B cell (primary cell): Measurements from ENCODE around the gene HPS1. TPM values are rescaled to one million over a fixed set of nuclear protein-coding genes. Genes with fewer than 3 reads are reported as not detected.
A peak's percentile ranks its signal among the peaks of the same experiment; 100 is the strongest.

Experiments
- ATAC-seq: fragments of 200-7000 bp; cut with Tn5 transposase; one replicate; pipeline ENCODE4 v1.10.0; 2021; ENCODE audit warnings: low read depth, mild to moderate bottlenecking, moderate number of reproducible peaks, moderate library complexity
- CTCF ChIA-PET: fragments of 350-600 bp; sonication (Branson Sonifier 250); formaldehyde crosslinking; loops from one replicate; lab custom pipeline; 2021; ENCODE audit warnings: antibody characterized with exemption, inconsistent platforms; lab: Charles Lee
- POLR2A ChIA-PET: fragments of 350-600 bp; sonication (Branson Sonifier 250); formaldehyde crosslinking; loops from one replicate; lab custom pipeline; 2021; ENCODE audit warnings: antibody characterized with exemption; lab: Charles Lee
- DNase-seq: peaks from one replicate; pipeline ENCODE4 v3.0.0; 2013
- H2AFZ ChIP-seq: 2 replicates; pipeline ENCODE4 v1.6.1; 2012; ENCODE audit warnings: mild to moderate bottlenecking, low read depth, low read length; ENCODE audit not compliant: insufficient read depth, poor library complexity, severe bottlenecking
- H3K27ac ChIP-seq, 2 donors: 1 replicate in 1 of 2; 2 replicates in 1 of 2; pipeline ENCODE4 v1.5.1; 2012 to 2013; ENCODE audit warnings: low read length in 2 of 2, mild to moderate bottlenecking in 2 of 2, moderate library complexity in 1 of 2
- H3K27me3 ChIP-seq, 4 experiments: fragments of 200-600 bp in 1 of 4; sonication (generic) in 1 of 4; replicated peaks in 1 of 4; 1 replicate in 2 of 4; 2 replicates in 2 of 4; pipeline versions ENCODE4 v1.6.1 to v1.7.0; 2013 to 2016; ENCODE audit warnings: low read length in 3 of 4, mild to moderate bottlenecking in 2 of 4, mixed read lengths in 1 of 4, moderate library complexity in 1 of 4; ENCODE audit not compliant: insufficient read depth in 4 of 4, control insufficient read depth in 3 of 4; ENCODE audit errors: control extremely low read depth in 1 of 4
- H3K36me3 ChIP-seq, 2 experiments: replicated peaks in 1 of 2; 1 replicate in 1 of 2; 2 replicates in 1 of 2; pipeline versions ENCODE4 v1.6.1 to v1.7.1; 2013; ENCODE audit warnings: low read length in 1 of 2; ENCODE audit not compliant: insufficient read depth in 2 of 2, control insufficient read depth in 1 of 2; ENCODE audit errors: control extremely low read depth in 1 of 2, extremely low read depth in 1 of 2
- H3K4me1 ChIP-seq, 2 donors: fragments of 200-600 bp in 1 of 2; sonication (generic) in 1 of 2; 1 replicate in 1 of 2; 2 replicates in 1 of 2; pipeline versions ENCODE4 v1.5.1 to v1.6.1; 2013 to 2017; ENCODE audit warnings: low read length in 2 of 2; ENCODE audit not compliant: control insufficient read depth in 2 of 2, insufficient read depth in 2 of 2
- H3K4me2 ChIP-seq: replicated peaks from 2 replicates; pipeline ENCODE3; 2012; ENCODE audit warnings: mild to moderate bottlenecking, low read depth, low read length; ENCODE audit not compliant: poor library complexity, severe bottlenecking
- H3K4me3 ChIP-seq, 5 experiments: fragments of 200-600 bp in 1 of 5; sonication (generic) in 1 of 5; 1 replicate in 3 of 5; 2 replicates in 2 of 5; pipeline versions ENCODE4 v1.5.1 to v1.7.0; 2011 to 2016; ENCODE audit warnings: low read length in 4 of 5, mild to moderate bottlenecking in 4 of 5, low read depth in 2 of 5, control low read depth in 1 of 5, moderate library complexity in 1 of 5; ENCODE audit not compliant: insufficient read depth in 1 of 5; ENCODE audit errors: control extremely low read depth in 1 of 5, extremely low read depth in 1 of 5
- H3K79me2 ChIP-seq: fragments of 200-600 bp; sonication (generic); one replicate; pipeline ENCODE4 v1.6.0; 2016; ENCODE audit warnings: low read length; ENCODE audit not compliant: control insufficient read depth, insufficient read depth
- H3K9ac ChIP-seq: fragments of 200-600 bp; sonication (generic); 2 replicates; pipeline ENCODE4 v1.6.1; 2017; ENCODE audit warnings: mild to moderate bottlenecking, low read length, moderate library complexity
- H3K9me3 ChIP-seq, 3 donors: one replicate each; pipeline versions ENCODE4 v1.6.1 to v1.7.1; 2013; ENCODE audit warnings: low read length in 2 of 3; ENCODE audit not compliant: control insufficient read depth in 2 of 3, insufficient read depth in 1 of 3; ENCODE audit errors: control extremely low read depth in 1 of 3
- H4K20me1 ChIP-seq: 2 replicates; pipeline ENCODE4 v1.6.0; 2012; ENCODE audit warnings: mild to moderate bottlenecking, low read length; ENCODE audit not compliant: insufficient read depth, control insufficient read depth, poor library complexity, severe bottlenecking
- H3K27ac Mint-ChIP-seq: one replicate; pipeline ENCODE4 v1.8.0; 2021; ENCODE audit warnings: mixed read lengths
- H3K27me3 Mint-ChIP-seq: one replicate; pipeline ENCODE4 v1.8.0; 2021; ENCODE audit warnings: mixed read lengths
- H3K4me1 Mint-ChIP-seq: one replicate; pipeline ENCODE4 v1.8.0; 2021; ENCODE audit warnings: mixed read lengths
- H3K4me3 Mint-ChIP-seq: one replicate; pipeline ENCODE4 v1.8.0; 2021; ENCODE audit warnings: mixed read lengths
- H3K9me3 Mint-ChIP-seq: one replicate; pipeline ENCODE4 v1.8.0; 2022; ENCODE audit warnings: mixed read lengths; ENCODE audit not compliant: insufficient read depth
- CTCF ChIP-seq: fragments of 200-600 bp; IDR thresholded peaks from one replicate; pipeline ENCODE4 v1.8.0; 2022; ENCODE audit warnings: antibody characterized with exemption, mild to moderate bottlenecking
- EZH2 ChIP-seq: IDR thresholded peaks from 2 replicates; pipeline ENCODE4 v1.6.1; 2012; ENCODE audit warnings: borderline replicate concordance, low read depth, mild to moderate bottlenecking, moderate library complexity, low read length; ENCODE audit not compliant: insufficient read depth, poor library complexity, severe bottlenecking
- WGBS: methylation state at CpG from one replicate; pipeline ENCODE4 v1.1.5; 2013; ENCODE audit warnings: missing lambda C conversion rate; ENCODE audit not compliant: insufficient coverage; 5-methylcytosine and 5-hydroxymethylcytosine counted together
- intact Hi-C: fragments of 100-400 bp; cut with micrococcal nuclease; formaldehyde crosslinking; loops from one replicate; pipeline ENCODE4 v1.10.0; 2022
- polyA plus RNA-seq: library from polyadenylated mRNA; depleted of rRNA; stranded (reverse); fragments of >200 nt; gene quantifications from 2 replicates; pipeline ENCODE4 v1.2.3, GENCODE V29; 2012
- total RNA-seq, 2 donors: library from RNA; stranded (reverse); fragments of 120-200 nt in 1 of 2; gene quantifications; 1 replicate in 1 of 2; 2 replicates in 1 of 2; pipeline versions ENCODE4 v1.2.3 to v1.2.4, GENCODE V29; 2013 to 2022

The HPS1 gene
- total and polyA plus RNA-seq, 2 donors (not counting 1 experiment from before 2014, with no cell fraction given), result 125 to 196 TPM

GRCh38 chr10:98394851-98395440 lies 51.8 kb downstream of the HPS1 start:
- no peak overlapping the region for H3K27ac Mint-ChIP-seq
- no peaks in the 10 kb centered on the region for H3K79me2 ChIP-seq
- TF ChIP-seq CTCF (no peak), EZH2 (no peak)
- no peaks in the 10 kb centered on the region for H3K27me3 Mint-ChIP-seq
- H3K36me3 ChIP-seq, result no peaks in the 10 kb centered on the region
- no peaks in the 10 kb centered on the region for H3K9me3 Mint-ChIP-seq
- no peaks in the 10 kb centered on the region for H4K20me1 ChIP-seq
- no peak overlapping the region for H2AFZ ChIP-seq
- H3K4me3 Mint-ChIP-seq, result no peak overlapping the region
- DNase-seq (no peak), ATAC-seq (no peak)
- 91% methylated on average over 6 of the region's 8 CpGs for WGBS
- CTCF ChIA-PET, result no interaction called here
- no peak overlapping the region for H3K9ac ChIP-seq
- POLR2A ChIA-PET, result no interaction called here
- peaks cover 6 to 13% of the 10 kb centered on the region in 2 donors for H3K4me1 ChIP-seq
- intact Hi-C loops, result no loop called here
- no peak overlapping the region for H3K27ac ChIP-seq
- H3K4me1 Mint-ChIP-seq, result peaks cover 15% of the 10 kb centered on the region
- no peaks in the 10 kb centered on the region for H3K27me3 ChIP-seq
- no peak overlapping the region for H3K4me2 ChIP-seq
- H3K4me3 ChIP-seq, result no peak overlapping the region
- no peaks in the 10 kb centered on the region for H3K9me3 ChIP-seq

- Histone ChIP-seq H4K20me1 (no peaks in the 10 kb centered on the region), H3K27me3 (no peaks in the 10 kb centered on the region), H3K4me3 (no peak overlapping the region), H3K4me1 (peaks cover 6 to 13% of the 10 kb centered on the region in 2 donors), H3K9me3 (no peaks in the 10 kb centered on the region), H3K9ac (no peak overlapping the region), H3K79me2 (no peaks in the 10 kb centered on the region), H3K36me3 (no peaks in the 10 kb centered on the region), H3K27ac (no peak overlapping the region), H3K4me2 (peak overlapping the region; percentile 41), H2AFZ (no peak overlapping the region)
- intact Hi-C loops, result no loop called here
- 85% methylated on average over 7 of the region's 8 CpGs for whole genome bisulfite sequencing
- Mint-ChIP-seq H3K27me3 (no peaks in the 10 kb centered on the region), H3K9me3 (no peaks in the 10 kb centered on the region), H3K4me3 (no peak overlapping the region), H3K27ac (no peak overlapping the region), H3K4me1 (peaks cover 15% of the 10 kb centered on the region)
- CTCF ChIA-PET, result no interaction called here
- DNase-seq (no peak), ATAC-seq (no peak)
- POLR2A ChIA-PET, result no interaction called here
- no peak for TF ChIP-seq CTCF
- no peak for TF ChIP-seq EZH2
These were observed 55.1 kb downstream of the HPS1 start for GRCh38 chr10:98391578-98391991.
